ENCODE measurements around the gene ARHGEF25. TPM values are rescaled to one million over a fixed set of nuclear protein-coding genes. Genes with fewer than 3 reads are reported as not detected.

The ARHGEF25 gene
- total RNA-seq, 1 donor from 2014 or later = 9.7 TPM

- Histone ChIP-seq H3K27ac (replicated peaks) (no peak overlapping the region), H3K4me1 (peaks cover 42% of the 10 kb centered on the region), H3K36me3 (peaks cover 9% of the 10 kb centered on the region), H3K4me3 (no peak overlapping the region), H3K27me3 (ENCODE audit: low read depth) (peaks cover 92% of the 10 kb centered on the region), H3K9me3 (replicated peaks) (no peaks in the 10 kb centered on the region)
- TF ChIP-seq, protein P1, sequence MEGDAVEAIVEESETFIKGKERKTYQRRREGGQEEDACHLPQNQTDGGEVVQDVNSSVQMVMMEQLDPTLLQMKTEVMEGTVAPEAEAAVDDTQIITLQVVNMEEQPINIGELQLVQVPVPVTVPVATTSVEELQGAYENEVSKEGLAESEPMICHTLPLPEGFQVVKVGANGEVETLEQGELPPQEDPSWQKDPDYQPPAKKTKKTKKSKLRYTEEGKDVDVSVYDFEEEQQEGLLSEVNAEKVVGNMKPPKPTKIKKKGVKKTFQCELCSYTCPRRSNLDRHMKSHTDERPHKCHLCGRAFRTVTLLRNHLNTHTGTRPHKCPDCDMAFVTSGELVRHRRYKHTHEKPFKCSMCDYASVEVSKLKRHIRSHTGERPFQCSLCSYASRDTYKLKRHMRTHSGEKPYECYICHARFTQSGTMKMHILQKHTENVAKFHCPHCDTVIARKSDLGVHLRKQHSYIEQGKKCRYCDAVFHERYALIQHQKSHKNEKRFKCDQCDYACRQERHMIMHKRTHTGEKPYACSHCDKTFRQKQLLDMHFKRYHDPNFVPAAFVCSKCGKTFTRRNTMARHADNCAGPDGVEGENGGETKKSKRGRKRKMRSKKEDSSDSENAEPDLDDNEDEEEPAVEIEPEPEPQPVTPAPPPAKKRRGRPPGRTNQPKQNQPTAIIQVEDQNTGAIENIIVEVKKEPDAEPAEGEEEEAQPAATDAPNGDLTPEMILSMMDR (IDR thresholded peaks at IDR 0.05; ENCODE audit: borderline replicate concordance) = no peak
- DNase-seq = no peak
- intact Hi-C loops (cut with micrococcal nuclease) = loop anchor here (5.0 kb wide), 1 partner anchor 40 kb away; no protein-coding TSS in a partner anchor
These were observed 11.3 kb downstream of the ARHGEF25 start for GRCh38 chr12:57622293-57623245.

- Histone ChIP-seq H3K4me3 (no peak overlapping the region), H3K36me3 (peaks cover 9% of the 10 kb centered on the region), H3K9me3 (replicated peaks) (no peaks in the 10 kb centered on the region), H3K27me3 (ENCODE audit: low read depth) (peaks cover 95% of the 10 kb centered on the region), H3K27ac (replicated peaks) (no peak overlapping the region), H3K4me1 (peaks cover 45% of the 10 kb centered on the region)
- TF ChIP-seq, protein P1 (IDR thresholded peaks at IDR 0.05; ENCODE audit: borderline replicate concordance) = no peak
- intact Hi-C loops (cut with micrococcal nuclease) = loop anchor here (5.0 kb wide), 1 partner anchor 41 kb away; no protein-coding TSS in a partner anchor
- no peak for DNase-seq
These were observed 12.2 kb downstream of the ARHGEF25 start for GRCh38 chr12:57623385-57623784.

- H3K4me1 ChIP-seq = peaks cover 40% of the 10 kb centered on the region
These were observed 12.7 kb downstream of the ARHGEF25 start for GRCh38 chr12:57623811-57624390.

DNA sequence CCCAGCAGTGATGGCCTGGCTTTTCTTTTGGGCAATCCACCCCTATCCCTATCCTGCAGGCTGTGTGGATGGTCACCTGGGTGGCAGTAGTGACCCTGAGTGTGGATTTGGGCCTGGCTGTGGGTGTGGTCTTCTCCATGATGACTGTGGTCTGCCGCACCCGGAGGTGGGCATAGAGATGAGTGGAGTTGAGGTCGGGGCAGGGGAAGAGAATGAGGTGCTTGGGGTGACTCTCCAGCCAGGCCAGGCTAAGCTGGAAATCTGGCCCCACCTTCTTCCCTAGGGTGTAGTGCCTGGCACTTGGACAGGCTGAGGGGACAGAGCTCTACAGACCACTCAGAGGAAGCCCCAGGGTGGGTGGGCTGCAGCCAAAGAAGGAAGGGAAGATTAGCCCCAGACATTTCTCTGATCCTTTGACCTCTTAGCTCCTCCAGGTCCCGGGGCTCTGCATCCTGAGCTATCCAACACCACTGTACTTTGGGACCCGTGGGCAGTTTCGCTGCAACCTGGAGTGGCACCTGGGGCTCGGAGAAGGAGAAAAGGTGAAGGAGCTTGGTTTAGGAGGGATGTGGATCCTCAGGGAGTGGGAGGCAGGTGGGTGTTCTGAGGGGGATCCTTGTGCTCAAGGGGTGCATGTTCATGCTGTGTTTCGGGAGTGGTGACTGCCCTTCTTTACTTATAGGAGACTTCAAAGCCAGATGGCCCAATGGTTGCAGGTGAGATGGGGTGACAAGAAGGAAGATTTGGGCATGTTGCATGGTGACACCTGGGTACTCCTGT, 13.4 kb downstream of the ARHGEF25 start:
- no peak overlapping the region for H3K27ac ChIP-seq (replicated peaks)

More at GRCh38 chr12:57623811-57624390, 12.7 kb downstream of the ARHGEF25 start:
- DNase-seq = no peak
- TF ChIP-seq, protein P1 (IDR thresholded peaks at IDR 0.05; ENCODE audit: borderline replicate concordance) = no peak
- intact Hi-C loops (cut with micrococcal nuclease) = loop anchor here (5.0 kb wide), 1 partner anchor 42 kb away; no protein-coding TSS in a partner anchor
- Histone ChIP-seq H3K27me3 (ENCODE audit: low read depth) (peaks cover 100% of the 10 kb centered on the region), H3K36me3 (peaks cover 9% of the 10 kb centered on the region), H3K27ac (replicated peaks) (no peak overlapping the region), H3K9me3 (replicated peaks) (no peaks in the 10 kb centered on the region), H3K4me3 (no peak overlapping the region)

More for the DNA sequence above, 13.4 kb downstream of the ARHGEF25 start:
- Histone ChIP-seq H3K9me3 (replicated peaks) (no peaks in the 10 kb centered on the region), H3K4me1 (peaks cover 35% of the 10 kb centered on the region), H3K4me3 (no peak overlapping the region), H3K36me3 (peaks cover 9% of the 10 kb centered on the region), H3K27me3 (ENCODE audit: low read depth) (peaks cover 100% of the 10 kb centered on the region)
- intact Hi-C loops (cut with micrococcal nuclease) = loop anchor here (5.0 kb wide), 1 partner anchor 42 kb away; no protein-coding TSS in a partner anchor
- TF ChIP-seq, protein P1 (IDR thresholded peaks at IDR 0.05; ENCODE audit: borderline replicate concordance) = no peak
- no peak for DNase-seq

All from left ventricle myocardium inferior (tissue), 1 donor.